ENCODE data around the gene RHOBTB1.

RHOBTB1 gene

DNA sequence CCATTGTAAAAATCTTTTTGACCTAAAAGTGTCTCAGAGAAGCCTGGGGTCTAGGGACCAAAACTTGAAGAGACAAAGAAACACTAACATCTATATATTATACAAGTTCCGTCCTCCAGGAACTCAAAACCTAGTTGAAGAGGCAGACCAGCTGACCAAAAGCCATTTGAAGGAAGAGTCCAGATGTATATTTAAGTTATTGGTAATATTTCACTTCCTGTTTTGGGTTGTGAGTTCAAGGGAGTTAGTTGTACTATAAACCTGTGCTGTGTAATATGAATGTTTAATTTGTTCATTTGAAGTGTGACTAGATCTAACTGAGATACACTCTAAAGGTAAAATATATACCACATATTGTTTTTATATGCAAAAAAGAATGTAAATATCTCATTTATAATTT is 120.7 kb downstream of the RHOBTB1 start:
- TF ChIP-seq ZFX (IDR thresholded peaks at IDR 0.05; ENCODE audit: borderline replicate concordance) = no peak
- TF ChIP-seq, protein P1, sequence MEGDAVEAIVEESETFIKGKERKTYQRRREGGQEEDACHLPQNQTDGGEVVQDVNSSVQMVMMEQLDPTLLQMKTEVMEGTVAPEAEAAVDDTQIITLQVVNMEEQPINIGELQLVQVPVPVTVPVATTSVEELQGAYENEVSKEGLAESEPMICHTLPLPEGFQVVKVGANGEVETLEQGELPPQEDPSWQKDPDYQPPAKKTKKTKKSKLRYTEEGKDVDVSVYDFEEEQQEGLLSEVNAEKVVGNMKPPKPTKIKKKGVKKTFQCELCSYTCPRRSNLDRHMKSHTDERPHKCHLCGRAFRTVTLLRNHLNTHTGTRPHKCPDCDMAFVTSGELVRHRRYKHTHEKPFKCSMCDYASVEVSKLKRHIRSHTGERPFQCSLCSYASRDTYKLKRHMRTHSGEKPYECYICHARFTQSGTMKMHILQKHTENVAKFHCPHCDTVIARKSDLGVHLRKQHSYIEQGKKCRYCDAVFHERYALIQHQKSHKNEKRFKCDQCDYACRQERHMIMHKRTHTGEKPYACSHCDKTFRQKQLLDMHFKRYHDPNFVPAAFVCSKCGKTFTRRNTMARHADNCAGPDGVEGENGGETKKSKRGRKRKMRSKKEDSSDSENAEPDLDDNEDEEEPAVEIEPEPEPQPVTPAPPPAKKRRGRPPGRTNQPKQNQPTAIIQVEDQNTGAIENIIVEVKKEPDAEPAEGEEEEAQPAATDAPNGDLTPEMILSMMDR (IDR thresholded peaks at IDR 0.05) = no peak
- H3K27ac ChIP-seq = no peak overlapping the region

DNA sequence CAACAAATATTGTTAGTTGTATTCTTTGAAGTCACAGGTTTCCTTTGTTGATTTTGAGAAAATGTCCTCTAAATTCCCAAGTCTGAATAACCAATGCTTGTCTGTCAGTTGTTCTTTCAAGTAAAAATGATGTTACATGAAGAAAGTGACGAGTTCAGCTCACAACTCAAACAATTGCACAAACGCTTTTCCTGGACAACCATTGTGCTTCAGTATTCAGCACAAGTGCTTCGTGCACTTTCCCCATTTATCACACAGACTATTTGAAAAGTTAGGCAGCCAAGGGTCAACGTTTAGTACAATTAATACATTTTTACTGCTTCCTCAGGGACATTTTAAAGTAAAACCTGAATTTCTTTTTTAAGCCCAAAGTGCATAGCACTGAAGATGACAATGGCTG is 121.2 kb downstream of the RHOBTB1 start:
- no peak overlapping the region for H3K27ac ChIP-seq
- TF ChIP-seq ZFX (IDR thresholded peaks at IDR 0.05; ENCODE audit: borderline replicate concordance) = no peak
- TF ChIP-seq, protein P1 (IDR thresholded peaks at IDR 0.05) = no peak

DNA sequence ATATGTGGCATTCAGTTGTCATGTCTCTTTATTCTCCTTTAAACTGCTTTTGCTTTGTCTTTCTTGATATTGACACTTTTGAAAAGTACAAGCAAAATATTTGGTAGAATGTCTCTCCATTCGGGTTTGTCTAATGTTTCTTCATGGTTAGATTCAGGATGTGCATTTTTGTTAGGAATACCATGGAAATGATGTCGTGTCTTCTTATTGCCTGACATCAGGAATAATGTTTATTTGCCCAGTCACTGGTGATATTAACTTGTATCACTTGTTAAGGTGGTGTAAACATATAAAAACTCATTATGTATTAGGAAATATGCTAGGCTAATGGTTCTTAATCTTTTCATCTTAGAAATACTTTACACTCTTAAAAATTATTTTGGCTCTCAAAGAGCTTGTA is 122.3 kb downstream of the RHOBTB1 start:
- H3K27ac ChIP-seq = no peak overlapping the region
- TF ChIP-seq, protein P1 (IDR thresholded peaks at IDR 0.05) = no peak
- no peak for TF ChIP-seq ZFX (IDR thresholded peaks at IDR 0.05; ENCODE audit: borderline replicate concordance)

DNA sequence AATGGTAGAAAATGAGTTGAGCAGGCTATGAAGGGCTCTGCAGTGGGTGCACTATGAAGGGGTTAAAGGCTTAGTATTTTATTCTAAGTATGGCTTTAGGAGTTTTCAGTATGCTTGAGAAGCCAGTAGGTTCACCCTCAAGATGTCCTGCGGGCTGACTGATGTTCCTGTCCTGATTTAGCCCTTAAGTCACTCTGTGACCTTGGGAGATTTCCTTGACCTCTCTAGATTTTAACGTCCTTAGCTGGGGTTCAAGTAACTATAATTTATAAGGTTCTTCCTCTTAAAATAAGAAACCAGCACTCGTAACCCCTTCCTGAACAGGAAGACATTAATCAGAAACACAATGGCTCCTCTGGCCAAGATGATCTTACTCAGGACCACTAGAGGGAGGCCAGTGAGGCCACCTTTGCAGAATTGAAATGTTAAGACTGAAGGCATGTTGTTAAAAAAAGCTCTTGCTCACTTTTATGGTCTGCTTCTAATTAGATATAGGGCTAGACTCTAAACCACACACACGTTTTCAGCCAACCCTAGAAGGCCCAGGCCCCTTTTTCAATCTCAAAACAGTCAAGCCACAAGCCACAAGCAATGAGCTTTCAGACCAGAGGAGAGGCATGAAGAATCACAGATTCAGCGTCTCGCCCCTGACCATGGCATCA is 123.8 kb downstream of the RHOBTB1 start:
- TF ChIP-seq, protein P1 (IDR thresholded peaks at IDR 0.05) = peak; percentile 37
- TF ChIP-seq ZFX (IDR thresholded peaks at IDR 0.05; ENCODE audit: borderline replicate concordance) = no peak
- no peak overlapping the region for H3K27ac ChIP-seq

All from 22Rv1 (cell line).